Measurements from ENCODE around the gene MYPOP.

MYPOP gene

DNA sequence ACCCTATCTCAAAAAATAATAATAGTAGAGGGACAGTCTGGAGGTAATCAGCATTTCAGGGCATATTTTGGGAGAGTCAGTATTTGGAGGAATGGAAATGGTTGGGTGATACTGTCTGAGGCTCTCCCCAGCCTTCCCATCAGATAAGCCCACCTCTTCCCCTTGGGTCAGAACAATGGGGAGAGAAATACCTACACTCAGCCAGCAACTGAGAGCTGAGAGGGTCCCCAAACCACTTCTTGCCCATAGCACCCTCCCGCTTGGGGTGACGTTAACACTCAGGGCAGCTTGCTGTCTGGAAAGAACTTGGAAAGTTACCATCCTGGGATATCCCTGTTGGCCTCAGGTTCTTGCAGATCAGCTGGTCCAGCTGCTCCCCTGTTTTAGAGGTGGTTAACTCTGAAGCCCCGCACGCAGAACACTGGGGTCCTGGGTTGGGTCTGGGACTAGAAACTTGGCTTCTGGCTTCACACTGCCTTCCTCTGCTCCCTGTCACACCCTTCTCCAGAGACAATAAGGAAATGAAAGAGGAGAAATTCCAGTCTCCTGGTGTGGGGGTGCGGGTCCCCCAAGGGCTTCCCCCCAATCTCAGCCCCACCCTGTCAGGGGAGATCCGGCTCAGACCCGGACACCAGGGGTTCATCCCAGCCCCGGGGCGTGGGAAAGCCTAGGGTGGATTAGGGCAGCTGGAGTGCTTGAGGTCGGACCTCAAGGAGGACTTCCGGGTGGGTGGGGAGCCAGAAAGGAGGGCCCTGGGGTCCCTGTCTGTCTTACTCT lies 35.8 kb downstream of the MYPOP start:
- FAIRE-seq (no peak), DNase-seq (ENCODE audit: insufficient read length, low spot score) (no peak)
- TF ChIP-seq, protein P1, sequence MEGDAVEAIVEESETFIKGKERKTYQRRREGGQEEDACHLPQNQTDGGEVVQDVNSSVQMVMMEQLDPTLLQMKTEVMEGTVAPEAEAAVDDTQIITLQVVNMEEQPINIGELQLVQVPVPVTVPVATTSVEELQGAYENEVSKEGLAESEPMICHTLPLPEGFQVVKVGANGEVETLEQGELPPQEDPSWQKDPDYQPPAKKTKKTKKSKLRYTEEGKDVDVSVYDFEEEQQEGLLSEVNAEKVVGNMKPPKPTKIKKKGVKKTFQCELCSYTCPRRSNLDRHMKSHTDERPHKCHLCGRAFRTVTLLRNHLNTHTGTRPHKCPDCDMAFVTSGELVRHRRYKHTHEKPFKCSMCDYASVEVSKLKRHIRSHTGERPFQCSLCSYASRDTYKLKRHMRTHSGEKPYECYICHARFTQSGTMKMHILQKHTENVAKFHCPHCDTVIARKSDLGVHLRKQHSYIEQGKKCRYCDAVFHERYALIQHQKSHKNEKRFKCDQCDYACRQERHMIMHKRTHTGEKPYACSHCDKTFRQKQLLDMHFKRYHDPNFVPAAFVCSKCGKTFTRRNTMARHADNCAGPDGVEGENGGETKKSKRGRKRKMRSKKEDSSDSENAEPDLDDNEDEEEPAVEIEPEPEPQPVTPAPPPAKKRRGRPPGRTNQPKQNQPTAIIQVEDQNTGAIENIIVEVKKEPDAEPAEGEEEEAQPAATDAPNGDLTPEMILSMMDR (IDR thresholded peaks at IDR 0.05; ENCODE audit: insufficient read depth, missing control alignments): no peak

DNA sequence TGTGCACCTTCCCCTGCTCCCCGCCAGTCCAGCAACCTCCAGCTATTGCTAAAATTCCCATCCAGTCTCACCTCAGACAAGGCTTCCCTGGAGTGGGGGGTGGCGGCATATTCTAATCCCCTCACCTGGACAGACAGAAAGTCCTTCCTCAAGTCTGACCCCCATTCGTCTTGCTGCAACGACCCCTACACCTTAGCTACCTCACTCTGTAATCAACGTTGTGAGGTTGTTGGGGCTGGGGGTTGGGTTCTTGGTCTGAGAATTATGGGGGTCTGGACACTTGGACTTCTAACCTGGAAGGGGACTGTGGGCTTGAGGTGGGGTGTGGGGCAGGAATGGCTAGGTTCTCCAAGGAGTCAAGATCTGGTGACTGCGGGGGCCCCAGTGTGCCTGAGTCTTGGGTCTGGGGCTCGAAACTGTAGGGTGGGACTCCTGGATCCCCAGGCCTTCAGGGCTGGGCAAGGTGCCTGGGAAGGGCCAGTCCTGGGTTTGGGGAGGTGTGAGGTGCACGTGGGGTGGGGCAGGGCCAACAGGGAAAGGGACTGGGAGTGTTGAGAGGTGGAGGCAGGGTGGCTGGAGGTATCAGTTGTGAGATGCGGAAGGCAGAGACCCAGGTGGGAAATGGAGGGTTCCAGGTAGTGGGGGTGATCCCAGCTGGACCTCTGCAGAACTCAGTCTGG lies 37.0 kb downstream of the MYPOP start:
- FAIRE-seq (no peak), DNase-seq (ENCODE audit: insufficient read length, low spot score) (no peak)
- TF ChIP-seq, protein P1 (IDR thresholded peaks at IDR 0.05; ENCODE audit: insufficient read depth, missing control alignments): no peak

DNA sequence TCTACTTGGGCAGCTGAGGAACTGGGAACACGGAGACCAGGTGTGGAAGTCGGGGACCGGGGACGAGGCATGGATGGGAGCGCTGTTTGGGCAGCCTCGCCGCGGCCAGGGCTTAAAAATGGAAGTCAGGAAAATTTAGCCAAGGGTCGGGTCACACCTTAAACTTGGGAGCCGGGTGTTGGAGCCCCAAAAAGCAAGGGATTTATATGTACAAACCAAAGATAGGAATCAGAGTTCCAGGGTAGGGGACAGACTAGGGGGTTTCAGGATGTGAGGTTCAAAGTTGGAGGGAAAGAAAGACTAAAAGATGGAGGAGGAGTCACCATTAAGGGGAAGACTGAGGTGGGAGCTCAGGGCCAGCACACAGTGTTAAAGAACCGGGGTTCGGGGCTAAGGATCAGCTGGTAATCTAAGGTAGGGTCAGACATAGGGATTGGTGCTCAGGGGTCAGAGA lies 37.8 kb downstream of the MYPOP start:
- FAIRE-seq (no peak), DNase-seq (ENCODE audit: insufficient read length, low spot score) (no peak)
- TF ChIP-seq, protein P1 (IDR thresholded peaks at IDR 0.05; ENCODE audit: insufficient read depth, missing control alignments): no peak

DNA sequence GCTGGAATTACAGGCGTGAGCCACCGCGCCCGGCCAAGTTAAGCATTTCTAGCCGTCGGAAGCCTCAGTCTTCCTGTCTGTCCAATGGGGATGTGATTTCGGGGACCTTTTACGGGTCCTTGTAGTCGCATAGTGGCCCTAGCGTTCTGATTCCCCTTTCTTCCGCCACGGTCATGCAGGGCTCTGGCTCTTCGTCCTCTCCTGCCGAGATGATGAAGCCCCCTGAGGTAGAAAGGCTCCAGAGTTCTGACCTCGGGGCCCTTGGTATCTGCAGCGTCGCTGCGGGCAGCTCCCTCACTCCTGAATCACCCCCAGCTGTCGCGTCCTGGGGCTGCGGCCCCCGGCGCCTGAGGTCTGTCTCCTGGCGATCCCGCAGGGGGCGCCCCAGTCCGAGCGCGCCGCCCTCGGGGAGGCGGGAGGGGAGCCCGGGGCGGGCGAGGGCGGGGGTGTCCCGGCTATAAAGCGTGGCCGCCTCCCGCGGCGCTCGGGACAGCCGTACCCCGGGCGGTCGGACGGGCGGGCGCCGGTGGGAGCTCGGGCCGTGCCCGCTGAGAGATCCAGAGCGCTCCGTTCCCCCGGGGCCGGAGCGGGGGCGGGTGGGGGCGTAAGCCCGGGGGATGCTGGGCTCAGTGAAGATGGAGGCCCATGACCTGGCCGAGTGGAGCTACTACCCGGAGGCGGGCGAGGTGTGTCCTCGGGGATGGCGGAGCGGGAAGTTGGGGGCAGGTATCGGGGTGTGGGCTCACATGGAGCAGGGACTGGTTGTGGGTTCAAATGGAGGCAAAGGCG lies 38.4 kb downstream of the MYPOP start, which contains the start of gene FOXA3:
FOXA3 (plus strand) TSS at position 487 of the 789 bp plus-strand sequence; CDS start at position 618, 131 bp downstream.
- no peak for FAIRE-seq
- DNase-seq (ENCODE audit: insufficient read length, low spot score): peak; percentile 85
- TF ChIP-seq, protein P1 (IDR thresholded peaks at IDR 0.05; ENCODE audit: insufficient read depth, missing control alignments): peak; percentile 38

DNA sequence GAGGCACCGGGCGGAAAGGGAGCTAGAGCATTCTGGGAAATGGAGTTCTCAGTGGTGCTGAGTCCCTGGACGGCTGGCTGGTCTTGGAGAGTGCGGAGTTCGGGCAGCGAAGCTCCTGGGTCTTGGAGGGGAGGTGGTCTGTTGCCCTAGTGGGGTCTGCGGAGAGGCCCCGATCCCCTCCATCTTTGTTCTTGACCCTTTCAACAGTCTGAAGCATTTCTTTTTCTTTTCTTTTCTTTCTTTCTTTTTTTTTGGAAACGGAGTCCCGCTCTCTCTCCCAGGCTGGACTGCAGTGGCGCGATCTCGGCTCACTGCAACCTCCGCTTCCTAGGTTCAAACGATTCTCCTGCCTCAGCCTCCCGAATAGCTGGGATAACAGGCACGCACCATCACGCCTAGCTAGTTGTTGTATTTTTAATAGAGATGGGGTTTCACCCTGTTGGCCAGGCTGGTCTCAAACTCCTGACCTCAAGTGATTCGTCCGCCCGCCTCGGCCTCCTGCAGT lies 39.0 kb downstream of the MYPOP start:
- no peak for DNase-seq (ENCODE audit: insufficient read length, low spot score)
- no peak for FAIRE-seq
- TF ChIP-seq, protein P1 (IDR thresholded peaks at IDR 0.05; ENCODE audit: insufficient read depth, missing control alignments): no peak

DNA sequence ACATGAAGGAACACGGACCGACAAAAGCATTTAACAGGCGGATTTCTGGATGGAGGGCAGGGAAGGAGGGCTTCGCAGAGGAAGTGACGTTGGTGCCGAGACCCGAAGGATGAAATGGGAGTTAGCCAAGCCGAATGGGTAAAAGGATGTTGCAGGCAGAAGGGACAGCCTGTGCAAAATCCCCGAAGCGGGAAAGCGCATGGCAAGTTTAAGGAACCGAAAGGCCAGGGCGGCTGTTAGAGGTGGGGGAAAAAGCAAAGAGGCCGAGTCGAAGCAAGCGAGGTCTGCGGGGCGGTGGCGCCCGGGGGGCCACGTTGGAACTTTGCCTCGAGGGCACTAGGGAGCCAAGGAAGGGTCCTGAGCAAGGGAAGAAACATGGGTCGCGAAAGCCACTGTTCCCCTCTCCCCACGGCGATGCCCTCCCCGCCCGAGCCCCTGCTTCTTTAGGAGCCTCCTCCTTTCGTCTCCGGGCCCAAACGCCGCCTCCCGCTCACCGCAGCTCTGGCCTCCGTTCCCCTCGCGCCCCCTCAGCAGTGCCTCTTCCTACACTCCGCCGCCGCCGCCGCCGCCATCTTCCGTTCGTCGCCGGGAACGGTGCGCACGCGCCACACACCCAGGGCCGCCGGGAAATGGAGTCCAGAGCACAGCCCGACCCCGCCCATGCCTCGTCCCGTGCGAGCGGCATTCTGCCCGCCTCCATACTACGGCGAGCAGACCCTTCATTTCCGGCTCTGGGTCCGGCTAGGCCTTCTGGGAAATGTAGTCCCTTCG lies 39.7 kb downstream of the MYPOP start, which contains the start of gene SYMPK:
SYMPK (minus strand) TSS at position 584 of the 771 bp plus-strand sequence. CDS start 8,652 bp downstream, outside the sequence.
- DNase-seq (ENCODE audit: insufficient read length, low spot score): peak; percentile 94
- TF ChIP-seq, protein P1 (IDR thresholded peaks at IDR 0.05; ENCODE audit: insufficient read depth, missing control alignments): no peak
- no peak for FAIRE-seq

Measured in D721Med (cell line).